ENCODE results near the gene RAP1GDS1.

DNA sequence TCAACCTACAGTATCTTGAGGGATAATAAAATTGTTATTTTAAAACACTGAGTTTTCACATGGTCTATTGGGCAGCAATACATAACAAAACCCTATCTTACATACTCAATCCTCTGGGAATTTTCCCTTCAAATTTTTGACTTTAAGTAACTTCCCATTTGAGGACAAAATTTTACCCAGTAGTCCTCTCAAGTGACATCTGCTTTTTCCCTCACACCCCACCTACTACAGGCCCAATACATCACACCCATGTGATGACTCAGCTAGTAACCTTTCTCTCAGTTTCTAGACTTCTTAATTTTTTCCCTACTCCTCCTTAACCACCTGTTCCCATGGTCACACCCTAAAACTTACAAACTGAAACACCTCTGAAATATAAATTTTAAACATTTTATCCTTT is 12.2 kb upstream of the RAP1GDS1 start:
- TF ChIP-seq POLR2A (IDR thresholded peaks at IDR 0.05): no peak
- TF ChIP-seq, protein P1, sequence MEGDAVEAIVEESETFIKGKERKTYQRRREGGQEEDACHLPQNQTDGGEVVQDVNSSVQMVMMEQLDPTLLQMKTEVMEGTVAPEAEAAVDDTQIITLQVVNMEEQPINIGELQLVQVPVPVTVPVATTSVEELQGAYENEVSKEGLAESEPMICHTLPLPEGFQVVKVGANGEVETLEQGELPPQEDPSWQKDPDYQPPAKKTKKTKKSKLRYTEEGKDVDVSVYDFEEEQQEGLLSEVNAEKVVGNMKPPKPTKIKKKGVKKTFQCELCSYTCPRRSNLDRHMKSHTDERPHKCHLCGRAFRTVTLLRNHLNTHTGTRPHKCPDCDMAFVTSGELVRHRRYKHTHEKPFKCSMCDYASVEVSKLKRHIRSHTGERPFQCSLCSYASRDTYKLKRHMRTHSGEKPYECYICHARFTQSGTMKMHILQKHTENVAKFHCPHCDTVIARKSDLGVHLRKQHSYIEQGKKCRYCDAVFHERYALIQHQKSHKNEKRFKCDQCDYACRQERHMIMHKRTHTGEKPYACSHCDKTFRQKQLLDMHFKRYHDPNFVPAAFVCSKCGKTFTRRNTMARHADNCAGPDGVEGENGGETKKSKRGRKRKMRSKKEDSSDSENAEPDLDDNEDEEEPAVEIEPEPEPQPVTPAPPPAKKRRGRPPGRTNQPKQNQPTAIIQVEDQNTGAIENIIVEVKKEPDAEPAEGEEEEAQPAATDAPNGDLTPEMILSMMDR (IDR thresholded peaks at IDR 0.05 in 4 of 5, conservative IDR thresholded peaks at IDR 0.05 in 1 of 5): no peak
